Measurements from ENCODE around the gene POMGNT2. TPM values are rescaled to one million over a fixed set of nuclear protein-coding genes. Genes with fewer than 3 reads are reported as not detected.
"Not testable (repeated sequence)": the region's sequence is repeated elsewhere in the genome, so short reads cannot be mapped to it uniquely, and the experiment has no call there.

The POMGNT2 gene
- total and polyA plus RNA-seq, 2 donors, result 15.6 to 39.8 TPM

DNA sequence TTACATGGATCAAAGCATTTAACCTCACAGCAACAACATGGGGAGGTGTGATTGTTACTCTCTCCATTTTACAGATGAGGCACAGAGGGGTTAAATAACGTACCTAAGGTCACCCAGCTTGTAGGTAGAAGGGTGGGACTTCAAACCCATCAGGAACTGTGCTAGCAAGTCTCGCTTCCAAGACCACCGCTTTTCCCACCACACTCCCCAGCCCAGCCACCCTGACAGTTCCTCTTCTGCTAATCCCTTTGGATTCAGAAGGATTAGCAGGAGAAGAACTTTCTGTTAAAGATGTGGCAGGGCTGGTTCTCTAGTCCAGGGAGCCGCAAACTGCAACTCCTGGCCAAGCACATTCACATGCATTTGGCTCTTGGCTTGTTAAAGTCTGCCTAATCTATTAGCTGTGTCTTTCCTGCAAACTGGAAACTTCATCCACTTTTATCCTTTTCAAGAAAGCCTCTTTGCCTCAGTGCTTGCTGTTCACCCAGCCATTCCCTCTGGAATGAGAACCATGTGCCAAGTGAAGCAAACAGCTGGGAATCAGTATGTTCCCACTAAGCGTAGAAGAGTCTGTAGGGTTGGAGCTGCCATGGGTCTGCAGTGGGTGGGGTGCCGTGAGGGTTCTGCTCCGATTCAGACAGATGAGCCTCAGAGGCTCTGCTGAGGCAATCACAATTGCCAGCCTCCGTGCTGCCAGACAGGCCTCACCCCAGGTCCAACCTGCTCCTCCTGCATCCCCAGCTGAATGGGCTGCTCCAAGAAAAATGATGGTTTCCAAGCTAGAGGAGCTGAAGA is 44.6 kb downstream of the POMGNT2 start:
- H3K27ac ChIP-seq (ENCODE audit: low read depth), result no peak overlapping the region
- 74% methylated on average over 8 of the region's 8 CpGs for WGBS

DNA sequence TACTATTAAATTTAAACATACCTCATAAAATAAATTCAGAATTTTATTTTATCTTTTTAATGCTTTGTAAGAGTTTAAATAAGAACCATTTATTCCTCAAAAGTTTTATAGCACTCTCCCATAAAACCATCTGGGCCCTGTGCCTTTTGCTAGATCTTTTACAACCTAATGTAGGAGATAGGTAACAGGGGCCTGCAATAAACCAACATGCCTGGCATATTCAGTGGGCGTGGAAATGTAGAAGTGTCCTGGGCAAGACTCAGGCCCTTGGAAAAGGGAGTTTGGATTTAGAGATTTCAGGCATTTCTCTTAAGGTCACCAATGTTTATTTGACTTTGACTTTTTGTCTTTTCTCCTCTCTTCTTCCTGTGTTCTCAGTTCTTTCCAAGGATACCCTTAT is 46.4 kb downstream of the POMGNT2 start:
- DNase-seq (ENCODE audit: extremely low spot score), result no peak
- Histone ChIP-seq H3K4me3 (ENCODE audit: low read depth, low read length) (no peak overlapping the region), H3K36me3 (ENCODE audit: insufficient read depth) (no peaks in the 10 kb centered on the region), H3K4me1 (ENCODE audit: insufficient read depth) (no peaks in the 10 kb centered on the region), H3K27ac (ENCODE audit: low read depth) (no peak overlapping the region)
- WGBS, result 92% methylated on average over 1 of the region's 1 CpG

More for the DNA sequence above, 44.6 kb downstream of the POMGNT2 start:
- H3K4me3 ChIP-seq (ENCODE audit: low read depth, low read length), result no peak overlapping the region
- no peak for DNase-seq (ENCODE audit: extremely low spot score)
- no peaks in the 10 kb centered on the region for H3K36me3 ChIP-seq (ENCODE audit: insufficient read depth)
- H3K4me1 ChIP-seq (ENCODE audit: insufficient read depth), result no peaks in the 10 kb centered on the region

DNA sequence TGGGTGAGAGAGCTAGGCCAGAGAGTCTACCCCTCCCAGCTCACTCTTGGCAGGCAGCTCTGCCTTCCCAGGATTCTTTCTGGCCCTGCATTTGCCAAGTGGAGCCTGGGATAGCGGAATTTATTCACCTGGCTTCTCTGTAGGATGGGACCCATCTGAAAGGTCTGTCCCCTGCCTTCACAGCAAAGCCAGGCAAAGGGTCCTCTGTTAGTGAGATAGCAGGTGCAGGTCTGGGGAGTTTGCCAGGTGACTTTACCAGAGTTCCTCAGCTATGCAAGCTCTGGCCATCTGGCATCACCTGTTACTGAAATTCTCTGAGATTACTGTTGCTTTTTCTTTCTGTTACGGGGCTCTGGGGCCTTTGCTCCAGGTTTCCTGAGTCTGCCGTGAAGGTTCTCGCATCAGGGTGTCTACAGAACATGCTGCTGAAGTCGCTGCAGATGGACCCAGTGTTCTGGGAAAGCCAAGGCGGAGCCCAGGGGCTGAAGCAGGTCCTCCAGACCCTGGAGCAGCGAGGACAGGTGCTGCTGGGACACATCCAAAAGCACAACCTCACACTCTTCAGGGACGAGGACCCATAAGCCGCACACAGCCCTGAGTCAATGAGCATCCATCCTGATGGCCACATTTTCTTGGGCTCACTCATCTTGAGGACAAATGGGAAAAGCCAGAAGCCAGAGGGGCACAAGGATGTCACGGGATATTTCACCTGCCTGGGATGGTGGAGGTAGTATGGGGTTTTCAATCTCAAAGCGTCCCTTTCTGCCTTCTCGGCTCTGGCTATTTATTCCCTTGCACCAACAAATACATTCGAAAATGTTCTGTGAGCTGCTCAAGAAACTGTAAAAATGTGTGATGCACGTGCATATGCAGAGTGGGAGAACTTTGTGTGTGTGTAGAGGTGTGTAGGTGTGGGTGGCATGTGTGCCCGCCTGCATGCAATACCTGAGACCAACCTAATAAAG is 49.8 kb downstream of the POMGNT2 start:
- no peaks in the 10 kb centered on the region for H3K36me3 ChIP-seq (ENCODE audit: insufficient read depth)
- H3K4me3 ChIP-seq (ENCODE audit: low read depth, low read length), result no peak overlapping the region
- 91% methylated on average over 15 of the region's 15 CpGs for WGBS
- H3K4me1 ChIP-seq (ENCODE audit: insufficient read depth), result no peaks in the 10 kb centered on the region
- H3K27ac ChIP-seq (ENCODE audit: low read depth), result no peak overlapping the region
- no peak for DNase-seq (ENCODE audit: extremely low spot score)

DNA sequence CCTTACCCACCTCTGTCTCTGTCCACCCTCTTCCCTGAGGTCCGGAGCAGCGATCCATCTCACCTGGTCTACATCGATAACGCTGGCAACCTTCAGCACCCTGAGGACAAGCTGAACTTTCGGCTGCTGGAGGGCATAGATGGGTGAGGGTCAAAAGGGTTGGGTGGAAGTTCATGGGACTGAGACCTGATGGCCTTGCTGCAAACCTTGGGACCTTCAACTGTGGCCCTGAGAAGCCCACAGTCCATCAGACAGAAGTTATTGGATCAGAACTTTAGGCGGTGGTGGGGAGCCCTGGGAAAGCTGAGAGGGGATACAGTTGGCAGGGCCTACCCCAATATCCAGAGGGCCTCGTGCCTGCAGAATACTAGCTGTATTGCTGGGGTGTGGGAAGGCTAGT is 50.5 kb downstream of the POMGNT2 start:
- Histone ChIP-seq H3K36me3 (ENCODE audit: insufficient read depth) (no peaks in the 10 kb centered on the region), H3K4me3 (ENCODE audit: low read depth, low read length) (no peak overlapping the region), H3K27ac (ENCODE audit: low read depth) (no peak overlapping the region), H3K4me1 (ENCODE audit: insufficient read depth) (no peaks in the 10 kb centered on the region)
- DNase-seq (ENCODE audit: extremely low spot score), result no peak
- WGBS, result 93% methylated on average over 7 of the region's 7 CpGs

DNA sequence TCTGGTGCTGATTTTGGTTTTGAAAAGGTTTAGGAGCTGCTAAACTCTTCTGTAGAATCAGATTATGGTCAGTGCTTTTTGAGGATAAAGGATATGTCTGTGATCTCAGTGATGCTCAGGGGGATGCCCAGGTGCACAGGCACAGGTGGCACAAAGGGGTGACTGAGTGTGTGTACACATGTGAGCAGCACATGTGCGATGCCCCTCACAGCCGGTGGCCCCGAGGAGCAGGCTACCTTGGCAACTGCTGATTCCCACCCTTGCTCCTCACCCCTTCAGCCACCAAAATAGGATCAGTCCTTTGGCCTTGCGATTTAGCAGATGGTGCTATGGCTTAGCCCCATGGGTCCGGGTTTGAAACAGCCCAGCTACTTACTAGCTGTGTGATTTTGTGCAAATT is 51.1 kb downstream of the POMGNT2 start:
- DNase-seq (ENCODE audit: extremely low spot score), result no peak
- Histone ChIP-seq H3K4me1 (ENCODE audit: insufficient read depth) (no peaks in the 10 kb centered on the region), H3K4me3 (ENCODE audit: low read depth, low read length) (no peak overlapping the region), H3K27ac (ENCODE audit: low read depth) (no peak overlapping the region), H3K36me3 (ENCODE audit: insufficient read depth) (no peaks in the 10 kb centered on the region)
- WGBS, result 93% methylated on average over 5 of the region's 5 CpGs

DNA sequence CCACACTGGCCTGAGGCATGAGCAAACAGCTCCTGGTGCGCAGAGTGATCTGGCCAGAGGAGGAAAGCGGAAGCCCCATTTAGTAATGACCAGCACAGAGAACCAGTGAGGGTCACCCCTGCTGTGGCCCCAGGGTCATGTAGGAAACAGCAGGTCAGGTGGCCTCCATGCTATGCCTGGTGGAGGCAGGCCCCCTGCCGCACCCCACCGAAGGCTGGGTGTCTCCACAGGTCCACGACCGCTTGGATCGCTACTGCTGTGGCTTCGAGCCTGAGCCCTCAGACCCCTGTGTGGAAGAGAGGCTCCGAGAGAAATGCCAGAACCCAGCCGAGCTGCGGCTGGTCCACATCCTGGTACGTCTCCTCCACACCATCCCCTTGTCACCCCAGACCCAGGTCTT is 52.6 kb downstream of the POMGNT2 start:
- H3K27ac ChIP-seq (ENCODE audit: low read depth), result no peak overlapping the region
- 96% methylated on average over 12 of the region's 12 CpGs for WGBS

DNA sequence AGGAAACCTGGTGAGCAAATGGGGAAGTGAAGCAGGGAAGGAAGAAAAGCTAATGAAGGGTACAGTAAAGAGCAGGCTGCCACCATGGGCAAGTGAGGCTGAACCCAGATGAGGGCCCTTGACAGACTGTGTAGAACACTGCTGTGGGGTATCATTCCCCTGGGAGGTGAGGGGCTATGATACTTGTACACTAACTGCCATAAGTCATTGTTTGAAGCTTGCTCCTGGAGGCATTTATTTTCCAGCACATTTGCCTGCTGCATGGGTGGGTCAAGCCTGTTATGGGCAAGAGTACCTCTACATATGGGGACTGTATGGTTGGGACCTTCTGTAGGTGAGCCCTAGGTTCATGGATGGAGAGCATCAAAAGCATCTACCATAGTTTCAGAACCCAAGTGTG is 57.4 kb downstream of the POMGNT2 start:
- no peaks in the 10 kb centered on the region for H3K4me1 ChIP-seq (ENCODE audit: insufficient read depth)
- H3K4me3 ChIP-seq (ENCODE audit: low read depth, low read length), result no peak overlapping the region
- no peaks in the 10 kb centered on the region for H3K36me3 ChIP-seq (ENCODE audit: insufficient read depth)
- no peak overlapping the region for H3K27ac ChIP-seq (ENCODE audit: low read depth)
- DNase-seq (ENCODE audit: extremely low spot score), result no peak

More for the DNA sequence above, 52.6 kb downstream of the POMGNT2 start:
- Histone ChIP-seq H3K4me3 (ENCODE audit: low read depth, low read length) (no peak overlapping the region), H3K4me1 (ENCODE audit: insufficient read depth) (no peaks in the 10 kb centered on the region), H3K36me3 (ENCODE audit: insufficient read depth) (no peaks in the 10 kb centered on the region)
- DNase-seq (ENCODE audit: extremely low spot score), result no peak

DNA sequence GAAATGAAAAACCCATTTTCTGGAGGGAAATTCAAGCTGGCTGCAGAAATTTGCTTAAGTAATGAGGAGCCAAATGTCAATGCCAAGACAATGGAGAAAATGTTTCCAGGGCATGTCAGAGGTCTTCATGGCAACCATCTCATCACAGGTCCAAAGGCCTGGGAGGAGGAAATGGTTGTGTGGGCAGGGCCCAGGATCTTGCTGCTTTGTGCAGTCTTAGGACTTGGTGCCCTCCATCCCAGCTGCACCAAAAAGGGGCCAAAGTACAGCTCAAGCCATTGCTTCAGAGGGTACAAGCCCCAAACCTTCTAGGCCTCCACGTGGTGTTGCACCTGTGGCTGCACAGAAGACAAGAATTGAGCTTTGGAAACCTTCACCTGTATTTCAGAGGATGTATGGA is 59.3 kb downstream of the POMGNT2 start:
- DNase-seq (ENCODE audit: extremely low spot score), result no peak
- H3K4me3 ChIP-seq (ENCODE audit: low read depth, low read length), result no peak overlapping the region
- H3K4me1 ChIP-seq (ENCODE audit: insufficient read depth), result no peaks in the 10 kb centered on the region
- 48% methylated on average over 1 of the region's 1 CpG for WGBS
- H3K27ac ChIP-seq (ENCODE audit: low read depth), result no peak overlapping the region
- no peaks in the 10 kb centered on the region for H3K36me3 ChIP-seq (ENCODE audit: insufficient read depth)

DNA sequence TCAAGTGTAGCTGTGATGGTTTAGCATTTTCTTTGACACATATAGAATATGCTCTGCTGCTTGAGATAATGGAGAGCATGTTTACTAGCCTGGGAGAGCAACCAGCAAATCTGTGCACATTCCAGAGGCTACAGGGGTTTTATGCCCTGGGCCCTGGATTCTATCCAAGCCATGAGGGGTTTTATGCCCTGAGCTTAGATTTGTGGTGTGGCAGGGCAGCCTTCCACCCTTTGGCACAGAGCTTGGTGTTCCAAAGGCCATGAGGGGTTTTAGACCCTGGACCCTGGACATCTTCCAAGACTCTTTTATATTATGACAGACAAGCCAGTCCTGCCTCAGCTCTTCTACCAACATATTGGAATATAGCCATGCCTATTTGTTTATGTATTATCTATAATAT is 60.8 kb downstream of the POMGNT2 start:
- H3K27ac ChIP-seq (ENCODE audit: low read depth); H3K4me1 ChIP-seq (ENCODE audit: insufficient read depth); DNase-seq (ENCODE audit: extremely low spot score); H3K36me3 ChIP-seq (ENCODE audit: insufficient read depth); H3K4me3 ChIP-seq (ENCODE audit: low read depth, low read length): not testable (repeated sequence)

DNA sequence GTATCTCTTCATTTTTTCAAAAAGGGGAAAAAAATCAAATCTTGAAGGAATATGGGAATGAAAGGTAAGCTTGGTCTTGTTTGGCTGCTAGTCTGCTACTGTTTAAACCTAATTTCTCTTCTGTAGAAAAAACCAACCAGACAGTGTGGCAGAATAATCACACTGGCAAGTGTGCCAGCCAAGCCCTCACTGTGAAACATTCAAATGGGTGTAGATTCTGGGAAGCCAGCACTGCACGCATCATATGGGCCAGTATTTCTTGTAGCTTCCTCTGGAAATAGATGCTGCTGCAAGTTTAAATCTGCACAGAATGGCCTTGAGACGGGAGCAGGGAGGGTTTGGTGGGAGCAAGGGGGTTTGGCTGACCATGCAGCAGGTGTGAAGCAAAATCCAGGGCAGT is 62.1 kb downstream of the POMGNT2 start:
- 73% methylated on average over 2 of the region's 2 CpGs for WGBS
- Histone ChIP-seq H3K4me3 (ENCODE audit: low read depth, low read length) (no peak overlapping the region), H3K4me1 (ENCODE audit: insufficient read depth) (no peaks in the 10 kb centered on the region), H3K36me3 (ENCODE audit: insufficient read depth) (no peaks in the 10 kb centered on the region), H3K27ac (ENCODE audit: low read depth) (no peak overlapping the region)
- no peak for DNase-seq (ENCODE audit: extremely low spot score)

DNA sequence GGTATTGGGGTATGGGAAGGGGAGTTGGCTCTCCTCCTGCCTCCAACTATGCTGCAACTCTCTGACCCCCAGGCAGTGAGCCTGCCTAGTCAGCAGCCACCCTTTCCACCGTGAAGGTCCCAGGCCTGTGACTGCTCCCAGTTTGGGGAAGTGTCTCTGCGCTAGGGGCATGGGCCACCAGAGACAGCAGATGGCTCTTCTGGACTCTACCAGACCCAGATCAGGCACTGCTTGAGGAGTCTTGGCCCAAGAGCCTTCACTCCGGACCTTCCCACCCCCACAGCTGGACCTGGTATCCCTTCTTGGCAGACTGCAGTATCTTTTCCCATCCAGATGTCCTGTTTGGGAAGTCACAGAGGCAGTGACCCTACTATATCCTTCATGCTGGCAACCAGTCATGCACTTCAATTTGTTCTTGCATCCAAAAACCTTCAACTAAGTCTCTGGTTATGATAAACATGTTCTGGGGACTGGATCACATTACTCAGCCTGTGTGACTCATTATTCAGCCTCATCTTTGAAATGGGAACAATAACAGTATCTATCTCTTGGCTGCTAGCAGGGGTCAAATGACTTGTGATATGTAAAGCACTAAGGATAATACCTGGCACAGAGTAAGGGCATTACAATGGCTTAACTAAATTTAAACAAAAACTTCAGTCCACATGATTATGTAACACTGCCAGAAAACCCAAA is 62.7 kb downstream of the POMGNT2 start:
- WGBS, result 73% methylated on average over 3 of the region's 3 CpGs
- H3K27ac ChIP-seq (ENCODE audit: low read depth), result no peak overlapping the region
- no peak overlapping the region for H3K4me3 ChIP-seq (ENCODE audit: low read depth, low read length)
- no peaks in the 10 kb centered on the region for H3K36me3 ChIP-seq (ENCODE audit: insufficient read depth)
- DNase-seq (ENCODE audit: extremely low spot score), result no peak
- H3K4me1 ChIP-seq (ENCODE audit: insufficient read depth), result no peaks in the 10 kb centered on the region

DNA sequence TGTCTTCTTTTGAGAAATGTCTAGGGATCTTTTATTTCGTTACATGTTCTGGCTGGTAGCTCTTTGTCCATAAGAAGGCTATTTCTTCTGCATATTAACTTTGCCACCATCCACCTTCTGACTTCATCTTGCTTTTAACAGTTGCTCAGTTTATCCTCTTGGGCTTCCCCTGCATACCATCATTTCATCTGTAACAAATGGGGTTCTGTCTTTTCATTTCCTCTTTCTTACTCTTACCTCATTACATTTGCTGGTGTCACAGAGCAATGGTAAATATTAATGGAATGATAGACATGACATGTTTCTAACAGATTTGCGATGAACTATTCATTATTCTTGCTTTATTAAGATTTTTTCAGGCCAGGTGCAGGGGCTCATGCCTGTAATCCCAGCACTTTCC is 64.4 kb downstream of the POMGNT2 start:
- 95% methylated on average over 2 of the region's 2 CpGs for whole genome bisulfite sequencing
- H3K27ac ChIP-seq (ENCODE audit: low read depth), result no peak overlapping the region
- DNase-seq (ENCODE audit: extremely low spot score), result no peak
- no peaks in the 10 kb centered on the region for H3K4me1 ChIP-seq (ENCODE audit: insufficient read depth)
- H3K36me3 ChIP-seq (ENCODE audit: insufficient read depth), result no peaks in the 10 kb centered on the region
- no peak overlapping the region for H3K4me3 ChIP-seq (ENCODE audit: low read depth, low read length)

DNA sequence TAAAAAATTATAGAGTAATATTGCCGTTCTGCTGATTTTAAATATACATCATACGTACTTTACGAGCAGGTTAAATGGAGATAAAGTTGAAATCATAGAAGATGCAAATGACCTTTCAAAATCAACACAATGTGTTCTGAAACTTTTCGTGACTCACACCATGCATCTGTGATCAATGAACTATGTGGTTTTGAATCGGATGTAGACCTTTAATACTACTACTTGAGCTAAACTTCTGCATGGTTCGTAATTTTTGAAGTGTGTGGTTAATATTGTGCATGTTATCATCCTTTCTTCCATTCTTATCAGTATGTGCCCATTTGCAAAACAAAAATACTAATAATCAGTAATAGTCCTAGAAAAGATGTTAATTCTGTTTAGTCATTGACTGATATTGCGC is 67.9 kb downstream of the POMGNT2 start:
- no peak overlapping the region for H3K4me3 ChIP-seq (ENCODE audit: low read depth, low read length)
- no peaks in the 10 kb centered on the region for H3K36me3 ChIP-seq (ENCODE audit: insufficient read depth)
- 84% methylated on average over 7 of the region's 7 CpGs for WGBS
- no peak for DNase-seq (ENCODE audit: extremely low spot score)
- H3K27ac ChIP-seq (ENCODE audit: low read depth), result no peak overlapping the region
- H3K4me1 ChIP-seq (ENCODE audit: insufficient read depth), result no peaks in the 10 kb centered on the region

Data from urinary bladder (tissue), 4 donors.